ENCODE data around the gene DENND2A. TPM values are rescaled to one million over a fixed set of nuclear protein-coding genes. Genes with fewer than 3 reads are reported as not detected.

The DENND2A gene
- total RNA-seq, 1 experiment from 2014 or later = not detected

- TF ChIP-seq CTCF (IDR thresholded peaks at IDR 0.05; ENCODE audit: unreplicated experiment) = no peak
- peak overlapping the region; percentile 69 for H3K27ac Mint-ChIP-seq (ENCODE audit: unreplicated experiment)
- CTCF ChIA-PET = interaction anchor here (0.5 to 2.0 kb wide), 2 partner anchors 17 to 1313 kb away, joined by 3 to 4 read pairs; partner anchors contain the start of gene ADCK2
- BruUV-seq (replicated peaks) = no TSS peak
- peak; percentile 79 for DNase-seq
- intact Hi-C loops (cut with micrococcal nuclease; ENCODE audit: unreplicated experiment) = no loop called here
- peaks cover 26% of the 10 kb centered on the region for H3K4me1 Mint-ChIP-seq (ENCODE audit: low read depth, unreplicated experiment)
- no peaks in the 10 kb centered on the region for H3K27me3 Mint-ChIP-seq (ENCODE audit: unreplicated experiment)
- peaks cover 6% of the 10 kb centered on the region for H3K36me3 Mint-ChIP-seq (ENCODE audit: insufficient read depth, unreplicated experiment)
- H3K9me3 Mint-ChIP-seq (ENCODE audit: low read depth, unreplicated experiment) = no peaks in the 10 kb centered on the region
- H3K4me3 Mint-ChIP-seq (ENCODE audit: low read depth, unreplicated experiment) = peak overlapping the region; percentile 37
Measured at GRCh38 chr7:140656548-140657515, 16.2 kb upstream of the DENND2A start.

DNA sequence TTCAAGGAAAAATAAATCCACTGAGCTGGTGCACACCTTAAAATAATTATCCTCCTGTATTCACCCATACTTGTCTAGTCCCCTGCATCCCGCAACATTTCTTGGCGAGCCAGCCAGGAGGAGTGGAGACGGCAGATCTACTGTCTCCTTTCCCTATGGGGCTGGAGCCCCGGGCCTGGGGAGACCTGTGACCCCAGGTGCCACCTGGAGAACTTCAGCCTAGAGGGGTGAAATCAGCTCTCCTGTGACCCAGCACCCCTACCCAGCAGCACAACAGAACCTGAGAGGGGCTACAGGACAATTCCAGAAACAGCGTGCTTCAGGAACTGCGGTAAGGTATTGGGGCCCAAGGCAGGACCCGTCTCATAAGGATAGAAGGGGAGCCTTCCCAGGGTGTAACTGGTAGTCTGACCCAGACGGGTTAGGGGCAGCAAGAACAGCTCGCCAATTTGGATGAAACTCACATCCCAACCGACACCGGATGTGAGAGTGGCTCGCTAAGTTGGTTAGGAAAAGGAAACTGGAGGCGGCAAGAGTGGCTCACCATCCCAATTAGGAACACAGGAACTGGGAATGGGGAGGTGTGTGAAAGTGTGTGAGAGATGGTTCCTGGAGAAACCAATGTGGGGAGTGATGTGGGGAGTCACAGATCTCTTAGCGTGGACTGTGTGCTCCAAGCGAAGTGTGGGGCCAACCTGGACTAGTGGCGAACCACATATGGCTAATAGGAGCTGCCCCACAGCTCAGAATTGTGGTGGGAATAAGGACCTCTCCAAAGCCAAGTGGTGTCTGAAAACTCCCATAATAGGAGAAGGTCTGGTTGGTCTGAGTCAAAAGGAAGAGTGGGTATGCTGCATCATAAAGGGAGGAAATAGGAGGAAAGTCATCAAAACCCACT lies 15.1 kb upstream of the DENND2A start:
- no TSS peak for BruUV-seq (replicated peaks)
- CTCF ChIA-PET = interaction anchor here (0.5 to 2.0 kb wide), 2 partner anchors 18 to 1312 kb away, joined by 3 to 4 read pairs; partner anchors contain the start of gene ADCK2

GRCh38 chr7:140654661-140655060 lies 14.0 kb upstream of the DENND2A start:
- H3K9me3 Mint-ChIP-seq (ENCODE audit: low read depth, unreplicated experiment) = no peaks in the 10 kb centered on the region
- TF ChIP-seq CTCF (IDR thresholded peaks at IDR 0.05; ENCODE audit: unreplicated experiment) = no peak
- H3K4me3 Mint-ChIP-seq (ENCODE audit: low read depth, unreplicated experiment) = no peak overlapping the region
- no peaks in the 10 kb centered on the region for H3K27me3 Mint-ChIP-seq (ENCODE audit: unreplicated experiment)
- no peak for DNase-seq
- H3K27ac Mint-ChIP-seq (ENCODE audit: unreplicated experiment) = no peak overlapping the region
- peaks cover 6% of the 10 kb centered on the region for H3K36me3 Mint-ChIP-seq (ENCODE audit: insufficient read depth, unreplicated experiment)
- intact Hi-C loops (cut with micrococcal nuclease; ENCODE audit: unreplicated experiment) = no loop called here
- H3K4me1 Mint-ChIP-seq (ENCODE audit: low read depth, unreplicated experiment) = peaks cover 34% of the 10 kb centered on the region
- CTCF ChIA-PET = no interaction called here
- BruUV-seq (replicated peaks) = no TSS peak

More for the DNA sequence above, 15.1 kb upstream of the DENND2A start:
- H3K27me3 Mint-ChIP-seq (ENCODE audit: unreplicated experiment) = no peaks in the 10 kb centered on the region
- DNase-seq = no peak
- peak overlapping the region; percentile 37 for H3K4me3 Mint-ChIP-seq (ENCODE audit: low read depth, unreplicated experiment)
- no peak for TF ChIP-seq CTCF (IDR thresholded peaks at IDR 0.05; ENCODE audit: unreplicated experiment)
- intact Hi-C loops (cut with micrococcal nuclease; ENCODE audit: unreplicated experiment) = no loop called here
- H3K4me1 Mint-ChIP-seq (ENCODE audit: low read depth, unreplicated experiment) = peaks cover 26% of the 10 kb centered on the region
- H3K9me3 Mint-ChIP-seq (ENCODE audit: low read depth, unreplicated experiment) = no peaks in the 10 kb centered on the region
- peaks cover 6% of the 10 kb centered on the region for H3K36me3 Mint-ChIP-seq (ENCODE audit: insufficient read depth, unreplicated experiment)
- H3K27ac Mint-ChIP-seq (ENCODE audit: unreplicated experiment) = peak overlapping the region; percentile 69

DNA sequence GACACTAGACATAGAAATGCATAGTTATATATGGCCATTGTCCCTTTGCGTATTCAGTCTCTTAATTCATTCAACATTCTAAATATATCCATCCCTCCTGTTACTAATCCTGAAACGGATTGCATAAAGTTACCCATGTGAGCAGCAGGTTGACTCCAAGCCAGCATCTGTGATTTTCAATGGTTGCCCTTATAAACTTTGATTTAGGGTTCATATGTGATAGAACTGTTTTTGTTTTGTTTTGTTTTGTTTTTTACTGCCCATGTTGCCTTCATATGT lies 13.4 kb upstream of the DENND2A start:
- intact Hi-C loops (cut with micrococcal nuclease; ENCODE audit: unreplicated experiment) = no loop called here
- Mint-ChIP-seq H3K27ac (ENCODE audit: unreplicated experiment) (no peak overlapping the region), H3K4me3 (ENCODE audit: low read depth, unreplicated experiment) (no peak overlapping the region), H3K4me1 (ENCODE audit: low read depth, unreplicated experiment) (peaks cover 34% of the 10 kb centered on the region), H3K36me3 (ENCODE audit: insufficient read depth, unreplicated experiment) (peaks cover 6% of the 10 kb centered on the region), H3K27me3 (ENCODE audit: unreplicated experiment) (no peaks in the 10 kb centered on the region), H3K9me3 (ENCODE audit: low read depth, unreplicated experiment) (no peaks in the 10 kb centered on the region)
- no peak for TF ChIP-seq CTCF (IDR thresholded peaks at IDR 0.05; ENCODE audit: unreplicated experiment)
- CTCF ChIA-PET = interaction anchor here (1.2 to 1.9 kb wide), 2 partner anchors 132 to 136 kb away, joined by 4 to 28 read pairs; no protein-coding TSS in a partner anchor
- no peak for DNase-seq
- BruUV-seq (replicated peaks) = no TSS peak
